Keratinocyte (primary cell): ENCODE results near the gene PTPN6. TPM values are rescaled to one million over a fixed set of nuclear protein-coding genes. Genes with fewer than 3 reads are reported as not detected.

ENCODE experiments used
- DNase-seq: peaks from one replicate; pipeline ENCODE4 v3.0.0-alpha.2; 2011; ENCODE audit warnings: low read depth, missing footprints, low spot score
- FAIRE-seq: peaks from 2 replicates; lab custom pipeline; 2011; peaks lifted over from hg19 to GRCh38; lab: Jason Lieb, UNC
- H2AFZ ChIP-seq: 2 replicates; pipeline ENCODE4 v1.6.0; 2012; ENCODE audit warnings: low read length, control low read depth, inconsistent platforms; ENCODE audit not compliant: control insufficient read depth
- H3K27ac ChIP-seq: 2 replicates; pipeline ENCODE4 v1.5.1; 2011; ENCODE audit warnings: low read length; ENCODE audit not compliant: control insufficient read depth, insufficient read depth
- H3K27me3 ChIP-seq: 3 replicates; pipeline ENCODE4 v1.6.0; 2011; ENCODE audit warnings: low read length; ENCODE audit not compliant: control insufficient read depth, insufficient read depth; ENCODE audit errors: extremely low read depth
- H3K36me3 ChIP-seq, 2 experiments: 2 replicates in 1 of 2; 3 replicates in 1 of 2; pipeline ENCODE4 v1.5.1; 2011; ENCODE audit warnings: low read length in 2 of 2, mild to moderate bottlenecking in 1 of 2; ENCODE audit not compliant: control insufficient read depth in 2 of 2, insufficient read depth in 2 of 2; ENCODE audit errors: extremely low read depth in 1 of 2
- H3K4me1 ChIP-seq: 3 replicates; pipeline ENCODE4 v1.5.1; 2011; ENCODE audit warnings: low read length; ENCODE audit not compliant: control insufficient read depth, insufficient read depth; ENCODE audit errors: extremely low read depth
- H3K4me2 ChIP-seq: 3 replicates; pipeline ENCODE4 v1.6.0; 2011; ENCODE audit warnings: low read depth, low read length; ENCODE audit not compliant: control insufficient read depth, insufficient read depth; ENCODE audit errors: extremely low read depth
- H3K4me3 ChIP-seq, 3 experiments: fragments of 200-600 bp in 1 of 3; sonication (generic) in 1 of 3; 2 replicates in 2 of 3; 3 replicates in 1 of 3; pipeline ENCODE4 v1.5.1; 2011 to 2016; ENCODE audit warnings: low read length in 3 of 3, mild to moderate bottlenecking in 3 of 3, control low read depth in 2 of 3, inconsistent platforms in 1 of 3, low read depth in 1 of 3, mixed read lengths in 1 of 3, mixed run types in 1 of 3, moderate library complexity in 1 of 3; ENCODE audit not compliant: control insufficient read depth in 2 of 3, insufficient read depth in 2 of 3; ENCODE audit errors: extremely low read depth in 1 of 3
- H3K79me2 ChIP-seq: 2 replicates; pipeline ENCODE4 v1.6.0; 2012; ENCODE audit warnings: low read length; ENCODE audit not compliant: control insufficient read depth, insufficient read depth
- H3K9ac ChIP-seq: 3 replicates; pipeline ENCODE4 v1.6.0; 2011; ENCODE audit warnings: low read length; ENCODE audit not compliant: control insufficient read depth, insufficient read depth; ENCODE audit errors: extremely low read depth
- H3K9me1 ChIP-seq: 3 replicates; pipeline ENCODE4 v1.6.0; 2011; ENCODE audit warnings: low read length; ENCODE audit not compliant: control insufficient read depth, insufficient read depth; ENCODE audit errors: extremely low read depth
- H3K9me3 ChIP-seq: 2 replicates; pipeline ENCODE4 v1.5.1; 2012; ENCODE audit warnings: low read depth, low read length; ENCODE audit not compliant: control insufficient read depth
- H4K20me1 ChIP-seq: 3 replicates; pipeline ENCODE4 v1.6.0; 2011; ENCODE audit warnings: low read length; ENCODE audit not compliant: control insufficient read depth, insufficient read depth; ENCODE audit errors: extremely low read depth
- CTCF ChIP-seq, 3 experiments: IDR thresholded peaks in 1 of 3; conservative IDR thresholded peaks in 1 of 3; optimal IDR thresholded peaks in 1 of 3; 2 replicates in 2 of 3; 3 replicates in 1 of 3; pipeline versions ENCODE3 to v1.5.1; 2011; ENCODE audit warnings: low read length in 3 of 3, mild to moderate bottlenecking in 3 of 3, moderate library complexity in 2 of 3, control low read depth in 1 of 3, inconsistent platforms in 1 of 3; ENCODE audit not compliant: insufficient read depth in 2 of 3; ENCODE audit errors: extremely low read depth in 1 of 3
- EZH2 ChIP-seq: IDR thresholded peaks from one replicate; pipeline ENCODE4 v1.6.1; 2012; ENCODE audit warnings: inconsistent platforms, mild to moderate bottlenecking, low read length, moderate library complexity
- dilution Hi-C: fragments of 300-500 bp; cut with MboI; formaldehyde crosslinking; loops from one replicate; pipeline ENCODE4 v1.7.0; 2020; ENCODE audit warnings: low sequenced_read_pairs; ENCODE audit not compliant: extremely low pct_ligation_motif_present
- polyA plus RNA-seq, 5 experiments: library from polyadenylated mRNA; depleted of rRNA in 3 of 5; stranded (reverse) in 3 of 5; stranded (forward) in 1 of 5; unstranded in 1 of 5; fragments of >200 nt; gene quantifications; 1 replicate in 1 of 5; 2 replicates in 3 of 5; 3 replicates in 1 of 5; pipeline versions ENCODE4 v1.2.1 to v1.2.3, GENCODE V29; 2011 to 2012; ENCODE audit warnings: missing spikeins in 2 of 5, low read depth in 1 of 5, low replicate concordance in 1 of 5

The PTPN6 gene
- polyA plus RNA-seq, 1 donor (not counting 4 experiments of a cell fraction or from before 2014, with no cell fraction given): 18.7 TPM

GRCh38 chr12:6936636-6937480, 14.3 kb upstream of the PTPN6 start:
- dilution Hi-C loops: no loop called here
- Histone ChIP-seq H3K9ac (peak overlapping the region; percentile 81), H3K9me1 (no peaks in the 10 kb centered on the region), H2AFZ (no peak overlapping the region), H3K9me3 (no peaks in the 10 kb centered on the region), H3K27ac (no peak overlapping the region), H3K79me2 (peaks cover 11% of the 10 kb centered on the region), H4K20me1 (no peaks in the 10 kb centered on the region), H3K4me3 (peak overlapping the region; percentile 49 to 63 (median 56)), H3K27me3 (no peaks in the 10 kb centered on the region), H3K4me1 (peaks cover 4% of the 10 kb centered on the region), H3K4me2 (peak overlapping the region; percentile 81), H3K36me3 (peaks cover 23 to 33% of the 10 kb centered on the region in 2 experiments)
- no peak for TF ChIP-seq EZH2
- no peak for TF ChIP-seq CTCF (optimal IDR thresholded peaks at IDR 0.05 in 1 of 3, IDR thresholded peaks at IDR 0.05 in 1 of 3, conservative IDR thresholded peaks at IDR 0.05 in 1 of 3; ENCODE audit: extremely low read depth in 1 of 3, insufficient read depth in 2 of 3, low read length in 3 of 3)
- DNase-seq: no peak
- no peak for FAIRE-seq

- Histone ChIP-seq H3K27ac (peak overlapping the region; percentile 62), H3K36me3 (peaks cover 20 to 33% of the 10 kb centered on the region in 2 experiments), H4K20me1 (no peaks in the 10 kb centered on the region), H3K27me3 (no peaks in the 10 kb centered on the region), H3K9me3 (no peaks in the 10 kb centered on the region), H3K79me2 (peaks cover 3% of the 10 kb centered on the region), H3K9me1 (no peaks in the 10 kb centered on the region), H2AFZ (peak overlapping the region; percentile 32), H3K4me3 (peak overlapping the region; percentile 49 to 63 (median 56)), H3K9ac (peak overlapping the region; percentile 81), H3K4me2 (peak overlapping the region; percentile 81), H3K4me1 (peaks cover 4% of the 10 kb centered on the region)
- DNase-seq (no peak), FAIRE-seq (peak; percentile 93)
- peak in 2 of 3 experiments; percentile 86 to 95 for TF ChIP-seq CTCF (optimal IDR thresholded peaks at IDR 0.05 in 1 of 3, IDR thresholded peaks at IDR 0.05 in 1 of 3, conservative IDR thresholded peaks at IDR 0.05 in 1 of 3; ENCODE audit: extremely low read depth in 1 of 3, insufficient read depth in 2 of 3, low read length in 3 of 3)
- TF ChIP-seq EZH2: no peak
- dilution Hi-C loops: no loop called here
Measured at GRCh38 chr12:6937481-6938352, 13.4 kb upstream of the PTPN6 start.
